DMS114 treated with DMSO at 0.1 percent for 48 hours (cell line): Measurements from ENCODE around the gene CDH24.

Source experiments
- DNase-seq: peaks from one replicate; lab custom pipeline; 2025; ENCODE audit not compliant: unreplicated experiment; lab: John Stamatoyannopoulos, UW

The CDH24 gene

DNA sequence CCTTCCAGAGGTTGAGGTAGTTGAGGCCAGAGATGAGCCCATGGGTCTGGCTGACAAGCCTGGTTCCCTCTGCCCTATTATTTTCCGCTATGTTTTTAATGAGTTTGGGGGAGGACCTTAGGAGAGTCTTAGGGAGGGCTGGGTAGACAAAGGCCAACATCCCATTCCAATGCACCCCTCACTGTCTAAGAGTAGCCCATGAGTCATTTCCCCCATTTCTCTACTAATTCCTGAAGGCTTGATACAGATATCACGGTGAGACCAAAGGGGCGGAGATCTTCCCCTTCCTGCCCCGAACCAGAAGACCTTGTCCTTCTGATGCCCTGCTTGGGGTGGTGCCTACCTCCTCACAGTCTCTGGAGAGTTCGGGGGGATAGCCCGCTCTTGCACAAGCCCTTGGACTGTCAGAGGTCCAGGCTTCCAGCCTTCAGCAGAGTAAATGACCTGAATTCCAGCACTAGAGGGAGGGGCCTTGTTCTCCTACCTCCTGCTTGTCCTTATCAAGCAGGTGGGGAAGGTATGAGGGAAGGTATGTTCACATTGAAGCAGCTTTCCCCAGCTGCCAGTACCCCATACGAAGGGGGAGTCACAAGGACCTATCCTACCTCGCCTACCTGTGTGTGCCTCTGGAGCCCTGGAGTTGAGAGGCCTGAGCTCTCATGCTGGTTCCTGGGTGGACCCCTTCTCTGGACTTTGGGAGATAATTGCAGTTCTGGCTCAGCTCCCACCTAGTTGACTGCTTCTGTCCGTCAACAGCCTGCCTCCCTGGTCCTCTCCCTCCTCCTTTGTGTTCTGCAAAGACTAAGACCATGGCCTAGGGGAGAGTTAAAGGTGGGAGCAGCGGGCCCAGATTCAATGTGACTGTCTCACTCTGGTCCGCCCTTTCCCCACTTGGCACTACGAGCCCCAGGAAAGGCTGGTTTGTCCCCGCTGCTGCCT is 11.6 kb downstream of the CDH24 start:
- no peak for DNase-seq

DNA sequence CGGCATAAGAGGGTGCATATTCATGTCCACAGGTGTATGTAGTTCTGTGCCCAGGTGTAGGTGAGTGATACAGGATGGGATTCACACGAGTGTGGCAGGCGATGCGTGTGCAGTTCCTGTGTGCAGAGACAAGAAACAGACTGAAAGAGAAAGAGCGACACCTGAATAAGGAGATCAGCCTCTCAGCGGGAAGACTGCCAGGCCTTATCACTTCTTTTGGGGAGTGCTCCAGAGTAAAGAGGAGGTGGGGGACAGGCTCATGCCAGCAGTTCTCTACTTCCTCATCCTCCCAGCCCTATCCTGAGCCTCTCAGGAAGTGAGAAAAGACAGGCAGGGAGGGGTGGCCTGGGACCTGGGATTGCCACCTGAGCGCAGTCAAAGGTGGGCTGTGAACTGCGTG is 12.5 kb downstream of the CDH24 start:
- DNase-seq = no peak

DNA sequence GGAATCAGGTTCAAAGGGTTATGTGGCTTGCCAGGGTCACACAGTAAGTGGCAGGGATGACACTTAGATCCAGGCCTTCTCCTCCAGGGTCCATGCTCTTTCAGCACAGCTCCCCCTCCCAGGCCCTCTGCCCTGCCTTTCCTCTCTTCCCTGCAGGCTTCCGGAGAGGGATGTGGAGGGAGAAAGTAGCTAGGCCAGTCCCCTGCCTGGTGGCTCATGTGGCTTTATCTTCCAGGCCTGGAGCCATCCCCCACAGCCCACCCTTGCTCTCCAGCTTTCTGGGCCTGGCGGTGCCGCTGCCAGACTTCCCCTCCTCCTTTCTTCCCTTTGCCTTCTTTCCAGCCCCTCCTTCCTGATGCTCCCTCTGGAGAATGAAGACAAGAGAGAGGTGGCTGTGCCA is 13.6 kb downstream of the CDH24 start:
- no peak for DNase-seq

DNA sequence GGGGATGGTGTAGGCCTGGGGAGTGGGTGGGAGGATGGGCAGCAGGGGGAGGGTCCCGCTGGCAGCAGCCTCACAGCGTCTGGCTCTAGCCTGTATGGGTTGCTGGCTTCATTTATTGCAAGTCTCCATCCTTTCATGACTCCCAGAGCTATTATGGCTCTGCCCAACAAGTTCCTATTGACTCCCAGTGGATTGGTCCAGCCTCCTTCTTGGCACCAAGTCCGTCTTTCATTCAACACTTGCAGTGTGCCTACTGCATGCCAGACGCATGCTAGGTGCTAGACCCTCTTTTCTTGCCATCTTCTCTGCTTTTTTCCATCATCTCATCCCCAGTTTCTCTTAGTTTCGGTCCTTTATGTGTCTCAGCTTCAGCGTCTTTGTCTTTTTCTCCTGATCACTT is 14.2 kb downstream of the CDH24 start:
- no peak for DNase-seq

DNA sequence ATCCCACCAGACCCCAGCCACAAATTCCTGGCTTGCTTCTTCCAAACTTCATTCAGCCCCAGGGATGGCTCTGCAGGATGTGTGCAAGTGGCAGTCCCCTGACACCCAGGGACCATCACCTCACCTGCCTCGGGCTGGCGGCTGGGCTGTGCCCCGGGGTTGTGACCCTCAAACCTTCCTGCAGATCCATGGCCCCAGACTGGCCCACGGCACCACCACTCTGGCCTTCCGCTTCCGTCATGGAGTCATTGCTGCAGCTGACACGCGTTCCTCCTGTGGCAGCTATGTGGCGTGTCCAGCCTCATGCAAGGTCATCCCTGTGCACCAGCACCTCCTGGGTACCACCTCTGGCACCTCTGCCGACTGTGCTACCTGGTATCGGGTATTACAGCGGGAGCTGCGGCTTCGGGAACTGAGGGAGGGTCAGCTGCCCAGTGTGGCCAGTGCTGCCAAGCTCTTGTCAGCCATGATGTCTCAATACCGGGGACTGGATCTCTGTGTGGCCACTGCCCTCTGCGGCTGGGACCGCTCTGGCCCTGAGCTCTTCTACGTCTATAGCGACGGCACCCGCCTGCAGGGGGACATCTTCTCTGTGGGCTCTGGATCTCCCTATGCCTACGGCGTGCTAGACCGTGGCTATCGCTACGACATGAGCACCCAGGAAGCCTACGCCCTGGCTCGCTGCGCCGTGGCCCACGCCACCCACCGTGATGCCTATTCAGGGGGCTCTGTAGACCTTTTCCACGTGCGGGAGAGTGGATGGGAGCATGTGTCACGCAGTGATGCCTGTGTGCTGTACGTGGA is 15.0 kb downstream of the CDH24 start, which contains the start of gene PSMB11:
TSS of gene PSMB11 (plus strand) at position 51 of the 804 bp plus-strand sequence. CDS start at position 65, 14 bp downstream.
- no peak for DNase-seq

DNA sequence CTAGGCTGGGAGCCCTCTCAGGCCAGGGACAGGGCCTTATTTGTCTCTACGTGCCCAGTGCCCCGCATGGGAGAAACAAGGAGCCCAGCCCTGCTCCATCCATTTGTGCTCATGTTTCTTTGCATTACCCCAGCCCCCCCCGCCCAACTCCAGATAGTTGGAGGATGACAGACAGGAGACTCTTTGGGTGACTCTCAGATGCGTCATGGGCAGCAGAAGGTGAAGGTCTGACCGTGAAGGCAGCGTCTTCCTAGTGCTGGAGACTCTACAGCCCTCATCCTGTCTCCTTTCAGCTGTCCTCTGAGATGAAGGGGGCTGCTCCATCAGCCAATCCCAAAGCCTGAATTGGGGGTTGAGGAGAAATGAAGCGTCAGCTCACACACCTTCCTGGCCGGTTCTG is 15.6 kb downstream of the CDH24 start:
- DNase-seq = no peak

DNA sequence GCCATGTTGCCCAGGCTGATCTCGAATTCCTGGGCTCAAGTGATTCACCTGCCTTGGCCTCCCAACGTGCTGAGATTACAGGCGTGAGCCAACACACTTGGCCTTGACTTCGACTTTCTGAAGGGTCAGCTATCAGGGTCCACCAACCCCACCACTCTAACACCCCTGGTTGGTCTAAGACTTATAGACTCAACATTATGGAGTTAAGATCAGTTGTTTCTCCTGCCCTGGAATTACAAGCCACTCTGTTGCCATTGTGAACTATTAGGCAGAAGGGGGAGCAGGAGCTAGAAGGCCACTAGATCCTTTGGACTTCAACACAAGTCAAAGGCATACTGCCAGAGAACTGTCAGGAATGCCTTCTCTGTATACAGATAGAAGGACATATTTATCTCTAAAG is 17.2 kb downstream of the CDH24 start:
- no peak for DNase-seq

DNA sequence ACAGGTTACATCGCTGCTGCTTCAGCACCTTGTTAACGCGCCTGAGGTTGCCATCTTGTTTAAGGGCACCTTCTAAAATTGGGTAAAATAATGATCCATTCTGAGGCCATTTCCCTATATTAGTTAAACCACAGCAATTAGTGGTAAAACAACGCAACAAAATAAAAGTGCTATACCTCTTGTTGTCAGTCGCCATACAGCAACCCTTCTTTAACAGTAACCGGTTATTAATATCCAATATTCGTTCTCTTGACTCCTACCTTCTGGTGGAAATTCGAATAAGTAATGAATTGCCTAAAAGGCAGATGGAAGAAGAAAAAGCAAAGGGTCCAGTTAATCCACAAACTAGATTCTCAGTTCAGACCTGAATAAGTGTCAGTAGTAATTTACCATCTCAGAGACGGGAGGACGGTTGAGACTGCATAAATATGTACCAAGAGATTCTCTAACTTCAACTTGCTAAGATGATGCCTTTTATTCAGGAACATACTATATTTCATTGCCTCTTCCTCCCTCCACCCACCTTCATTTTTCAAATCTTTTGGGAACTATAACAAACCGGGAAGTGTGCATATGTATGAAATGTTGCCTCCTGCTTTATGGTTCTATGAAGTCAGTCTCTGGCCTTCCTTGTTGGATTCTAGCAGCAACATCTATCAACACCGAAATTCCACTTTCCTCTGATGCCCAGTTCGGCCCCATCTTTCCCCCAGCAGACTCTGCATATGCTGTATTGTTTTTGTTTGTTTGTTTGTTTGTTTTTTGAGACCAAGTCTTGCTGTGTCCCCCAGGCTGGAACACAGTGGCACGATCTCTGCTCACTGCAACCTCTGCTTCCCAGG is 21.8 kb downstream of the CDH24 start:
- no peak for DNase-seq

DNA sequence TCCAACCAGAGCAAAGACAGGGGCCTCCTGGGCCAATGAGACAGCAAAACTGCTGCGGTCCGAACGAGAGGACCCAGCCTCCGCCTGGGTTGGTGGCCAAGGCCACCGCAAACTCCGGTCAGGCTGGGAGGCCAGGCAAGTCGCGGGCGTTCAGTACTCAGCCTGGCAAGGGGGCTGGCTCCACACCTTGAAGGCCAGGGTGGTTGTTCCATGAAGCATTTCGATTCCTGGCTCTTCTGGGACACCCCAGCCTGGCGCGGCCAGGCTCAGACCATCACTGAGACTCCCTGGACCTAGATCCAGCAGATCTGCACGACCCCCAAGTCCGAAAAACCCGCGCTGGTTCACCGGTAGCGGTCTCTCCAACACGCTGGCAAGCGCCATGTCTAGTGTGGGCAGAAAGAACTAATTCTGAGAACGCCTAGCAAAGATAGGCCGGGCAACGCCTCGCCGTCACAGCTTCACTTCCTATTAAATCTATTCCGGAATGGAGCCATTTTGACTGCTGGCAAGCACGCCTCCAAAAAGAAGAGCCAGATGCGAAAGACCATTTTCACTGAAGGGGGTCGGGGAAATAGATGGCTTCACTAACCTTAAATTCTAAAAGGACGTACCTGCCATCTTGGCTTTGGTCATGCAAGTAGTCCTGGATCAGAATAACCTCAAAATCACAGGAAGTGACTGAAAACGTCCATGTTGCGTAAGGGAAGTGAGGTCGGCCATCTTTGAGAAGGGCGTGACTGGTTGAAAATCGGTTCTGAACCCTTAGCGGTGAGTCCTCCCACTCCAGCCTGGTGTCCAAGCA is 22.6 kb downstream of the CDH24 start, which contains the start of gene PSMB5:
TSS of gene PSMB5 (minus strand) at position 403 of the 805 bp plus-strand sequence. CDS start at position 384, 19 bp downstream.
- DNase-seq = no peak

DNA sequence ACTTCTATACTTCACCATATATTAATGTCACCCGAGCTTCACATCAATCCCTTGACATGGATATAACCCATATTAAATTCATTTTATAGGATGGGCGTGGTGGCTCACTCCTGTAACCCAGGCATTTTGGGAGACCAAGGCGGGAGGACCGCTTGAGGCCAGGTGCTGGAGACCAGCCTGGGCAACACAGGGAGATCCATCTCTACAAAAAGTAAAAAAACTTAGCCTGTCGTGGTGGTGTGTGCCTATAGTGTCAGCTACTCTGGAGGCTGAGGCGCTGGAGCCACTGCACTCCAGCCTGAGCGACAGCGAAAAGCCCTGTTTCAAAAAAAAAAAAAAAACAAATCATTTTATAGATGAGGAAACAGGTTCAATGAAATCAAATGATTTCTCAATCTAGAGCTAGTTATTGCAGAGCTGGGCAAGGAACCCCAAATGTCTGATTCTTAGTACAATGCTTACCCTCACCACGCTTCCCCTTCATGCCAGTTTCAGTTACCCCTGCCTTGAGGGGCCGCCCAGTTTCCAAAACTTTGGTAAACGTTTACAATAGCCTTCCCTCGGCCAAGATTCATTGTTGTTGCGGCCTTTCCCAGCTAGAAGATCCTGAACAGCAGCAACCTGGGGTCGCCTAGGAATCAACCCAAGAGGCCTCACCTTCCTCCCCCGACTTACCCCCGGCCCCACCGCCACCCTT is 23.4 kb downstream of the CDH24 start:
- DNase-seq = no peak

DNA sequence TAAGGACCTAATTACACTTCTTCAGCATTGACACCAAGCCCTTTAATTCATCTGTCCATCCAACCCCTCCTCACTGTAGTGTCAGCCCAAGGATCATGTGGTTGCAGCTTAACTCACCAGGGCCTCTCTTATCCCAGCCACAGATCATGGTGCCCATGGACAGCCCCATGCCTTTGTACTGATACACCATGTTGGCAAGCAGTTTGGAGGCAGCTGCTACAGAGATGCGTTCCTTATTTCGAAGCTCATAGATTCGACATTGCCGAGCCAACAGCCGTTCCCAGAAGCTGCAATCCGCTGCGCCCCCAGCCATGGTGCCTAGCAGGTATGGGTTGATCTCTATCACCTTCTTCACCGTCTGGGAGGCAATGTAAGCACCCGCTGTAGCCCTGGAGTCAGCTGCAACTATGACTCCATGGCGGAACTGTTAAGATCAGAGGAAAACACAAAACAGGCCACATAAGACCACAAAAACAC is 24.0 kb downstream of the CDH24 start:
- no peak for DNase-seq

DNA sequence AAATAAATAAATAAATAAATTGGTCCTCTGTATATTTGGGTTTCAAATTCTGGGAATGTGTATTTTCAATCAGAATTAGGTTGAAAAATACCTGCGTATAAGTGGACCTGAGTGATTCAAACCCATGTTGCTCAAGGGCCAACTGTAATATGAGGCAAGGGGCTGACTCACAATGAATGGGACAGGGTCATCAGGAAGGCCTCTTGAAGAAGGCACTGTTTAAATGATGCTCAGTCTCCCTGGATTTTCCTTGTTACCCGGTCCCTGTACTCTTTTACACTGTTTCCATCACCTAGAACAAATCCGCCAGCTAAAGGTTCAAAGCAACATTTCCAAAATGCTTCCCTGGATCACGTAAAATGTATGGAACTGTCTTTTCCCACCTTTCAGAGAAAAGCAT is 26.4 kb downstream of the CDH24 start:
- no peak for DNase-seq

DNA sequence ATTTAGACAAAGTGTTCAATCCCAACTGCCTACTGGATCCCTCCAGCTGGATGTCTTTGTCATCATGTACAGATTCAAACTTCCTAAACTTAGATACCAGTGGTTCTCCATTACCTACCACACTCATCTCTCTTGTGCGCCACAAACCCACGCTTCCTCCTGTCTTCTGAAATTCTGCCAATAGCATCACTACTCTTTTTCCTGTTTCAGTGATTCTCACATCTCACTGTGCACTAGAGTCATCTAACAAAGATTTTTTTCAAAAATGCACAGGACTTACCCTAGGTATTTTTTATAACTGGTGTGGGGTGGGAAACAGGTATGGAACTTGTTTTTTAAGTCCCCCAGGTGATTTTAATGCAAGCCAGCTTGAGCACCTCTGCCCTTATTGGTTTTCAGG is 28.5 kb downstream of the CDH24 start:
- DNase-seq = no peak

DNA sequence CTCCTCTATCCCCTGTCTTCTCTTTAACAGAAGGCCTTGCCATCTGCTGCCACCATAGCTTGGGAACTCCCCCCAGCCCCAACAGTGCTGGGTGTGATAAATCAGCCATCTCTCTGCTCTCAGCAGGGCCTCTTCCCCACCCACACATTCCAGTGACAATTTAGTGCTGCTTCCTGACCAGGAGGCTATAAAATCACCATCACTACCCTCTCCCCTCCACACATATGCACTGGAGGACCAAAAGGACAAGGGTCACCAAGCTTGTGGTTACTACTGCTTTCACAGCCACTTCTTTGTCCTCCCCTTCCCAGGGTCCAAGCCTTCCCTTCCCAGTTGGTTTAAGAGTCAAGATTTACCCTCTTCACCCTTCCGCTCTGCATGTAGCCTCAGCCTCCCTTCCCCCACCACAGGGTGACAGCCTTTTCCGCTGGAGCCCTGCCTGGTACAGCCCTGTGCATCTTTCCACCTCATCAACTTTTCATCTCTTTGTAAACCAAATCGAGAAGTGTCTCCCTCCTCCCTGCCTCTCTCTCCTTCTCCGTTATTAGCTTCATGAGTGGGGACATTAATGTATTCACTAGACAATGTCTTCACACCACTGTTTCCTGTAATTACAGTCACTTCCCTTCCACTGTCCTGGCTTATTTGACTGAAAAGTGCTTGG is 32.0 kb downstream of the CDH24 start:
- no peak for DNase-seq

DNA sequence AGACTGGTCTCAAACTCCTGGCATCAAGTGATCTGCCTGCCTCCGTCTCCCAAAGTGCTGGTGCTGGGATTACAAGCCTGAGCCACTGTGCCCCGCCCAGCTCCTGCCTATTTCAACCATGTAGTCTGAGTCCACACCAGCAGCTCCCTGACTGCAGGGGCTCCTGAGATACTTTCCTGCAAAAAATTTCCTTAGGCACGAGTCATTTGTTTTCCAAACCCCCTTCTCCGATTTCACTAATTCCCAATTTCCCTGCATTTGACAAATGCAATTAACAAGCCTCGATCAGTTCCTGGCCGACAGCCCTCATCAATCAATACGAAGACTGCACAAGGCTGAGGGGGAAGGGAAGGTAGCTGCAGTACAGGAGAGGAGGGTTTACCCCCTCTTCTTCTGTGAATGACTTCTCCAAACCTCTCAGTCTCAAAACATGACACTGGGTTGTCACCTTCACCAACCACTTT is 32.7 kb downstream of the CDH24 start:
- no peak for DNase-seq

DNA sequence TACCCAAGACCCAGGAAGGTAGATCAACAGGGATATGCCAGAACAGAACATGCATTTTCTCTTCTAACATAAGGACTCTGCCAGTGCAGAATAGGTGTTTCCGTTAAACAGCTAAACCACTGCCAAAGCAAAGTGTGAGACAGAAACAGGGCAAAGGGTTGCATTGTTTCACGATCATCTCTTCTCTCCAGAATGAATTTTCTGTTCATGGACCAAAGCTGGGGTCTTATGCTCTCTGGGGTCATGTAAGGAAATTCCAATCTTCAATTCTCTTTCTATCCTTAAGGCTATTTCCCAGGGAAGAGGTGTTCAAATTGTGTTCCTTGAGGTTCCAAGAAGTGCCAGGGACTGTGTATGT is 33.5 kb downstream of the CDH24 start:
- DNase-seq = no peak

DNA sequence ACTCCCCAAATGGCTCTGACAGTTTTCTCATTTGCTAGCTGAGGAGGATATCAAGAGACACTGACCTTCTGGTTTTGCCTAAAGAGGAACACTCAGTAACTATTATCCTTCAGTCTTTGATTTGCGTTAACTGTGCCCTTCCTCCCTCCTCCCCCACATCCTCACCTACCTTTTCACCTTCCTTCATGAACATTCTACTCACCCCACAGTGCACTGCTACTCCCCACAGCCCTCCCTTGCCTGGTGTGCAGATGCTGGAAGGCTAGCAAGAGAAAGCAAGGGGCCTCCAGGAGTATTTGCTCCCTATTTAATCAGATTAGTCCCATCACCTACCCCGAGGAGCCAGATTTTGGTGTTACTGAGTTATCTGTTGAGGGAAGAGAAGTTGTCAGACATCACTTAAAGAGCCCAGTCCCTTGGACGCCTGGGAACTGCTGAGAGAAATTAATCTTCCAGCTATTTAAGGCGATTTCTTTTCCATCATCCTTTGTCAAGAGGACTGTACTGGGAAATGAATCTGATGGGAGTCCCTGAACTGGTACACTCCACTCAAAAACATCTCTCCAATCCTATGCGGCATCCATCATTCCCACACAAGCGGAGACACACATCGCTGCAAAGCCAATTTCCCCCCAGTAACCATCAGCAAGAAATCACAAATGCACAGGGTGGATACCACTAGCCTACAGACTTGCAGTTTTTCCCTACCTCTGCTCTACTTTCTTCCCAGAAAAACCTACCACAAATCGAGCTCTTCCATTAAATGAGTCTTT is 34.1 kb downstream of the CDH24 start:
- DNase-seq = no peak

DNA sequence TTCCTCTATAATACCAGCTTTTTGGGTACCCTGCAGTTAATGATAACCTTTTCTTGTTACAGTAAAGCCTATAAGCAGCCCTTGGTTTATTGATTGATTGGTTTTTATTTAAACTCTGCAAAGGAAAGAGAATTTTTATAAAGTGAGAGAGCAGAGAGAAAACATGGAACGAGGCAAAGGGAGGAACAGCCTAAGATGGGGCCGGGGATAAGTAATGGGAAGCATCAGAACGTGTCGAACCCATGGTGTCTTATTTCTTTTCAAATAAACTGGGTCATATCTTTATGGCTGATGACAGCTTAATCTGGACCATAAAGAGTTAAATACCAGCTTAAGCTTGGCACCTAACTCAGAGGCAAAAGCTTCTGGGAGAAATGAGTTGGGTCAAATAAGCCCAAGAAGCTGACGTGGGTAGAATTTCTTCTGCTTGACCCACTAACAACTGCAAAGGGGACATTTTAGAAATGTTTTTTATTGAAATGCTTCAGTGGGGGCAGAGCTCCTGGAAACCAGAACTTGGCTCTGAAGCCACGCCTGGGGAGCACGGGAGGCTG is 35.4 kb downstream of the CDH24 start:
- DNase-seq = no peak
